Fibroblast of skin of left biceps (primary cell): ENCODE measurements around the gene OBSCN.

ENCODE experiments used
- DNase-seq, 2 experiments: peaks; one replicate each; pipeline ENCODE4 v3.0.0-alpha.2; 2013; ENCODE audit warnings: low read depth in 2 of 2

Gene OBSCN

DNA sequence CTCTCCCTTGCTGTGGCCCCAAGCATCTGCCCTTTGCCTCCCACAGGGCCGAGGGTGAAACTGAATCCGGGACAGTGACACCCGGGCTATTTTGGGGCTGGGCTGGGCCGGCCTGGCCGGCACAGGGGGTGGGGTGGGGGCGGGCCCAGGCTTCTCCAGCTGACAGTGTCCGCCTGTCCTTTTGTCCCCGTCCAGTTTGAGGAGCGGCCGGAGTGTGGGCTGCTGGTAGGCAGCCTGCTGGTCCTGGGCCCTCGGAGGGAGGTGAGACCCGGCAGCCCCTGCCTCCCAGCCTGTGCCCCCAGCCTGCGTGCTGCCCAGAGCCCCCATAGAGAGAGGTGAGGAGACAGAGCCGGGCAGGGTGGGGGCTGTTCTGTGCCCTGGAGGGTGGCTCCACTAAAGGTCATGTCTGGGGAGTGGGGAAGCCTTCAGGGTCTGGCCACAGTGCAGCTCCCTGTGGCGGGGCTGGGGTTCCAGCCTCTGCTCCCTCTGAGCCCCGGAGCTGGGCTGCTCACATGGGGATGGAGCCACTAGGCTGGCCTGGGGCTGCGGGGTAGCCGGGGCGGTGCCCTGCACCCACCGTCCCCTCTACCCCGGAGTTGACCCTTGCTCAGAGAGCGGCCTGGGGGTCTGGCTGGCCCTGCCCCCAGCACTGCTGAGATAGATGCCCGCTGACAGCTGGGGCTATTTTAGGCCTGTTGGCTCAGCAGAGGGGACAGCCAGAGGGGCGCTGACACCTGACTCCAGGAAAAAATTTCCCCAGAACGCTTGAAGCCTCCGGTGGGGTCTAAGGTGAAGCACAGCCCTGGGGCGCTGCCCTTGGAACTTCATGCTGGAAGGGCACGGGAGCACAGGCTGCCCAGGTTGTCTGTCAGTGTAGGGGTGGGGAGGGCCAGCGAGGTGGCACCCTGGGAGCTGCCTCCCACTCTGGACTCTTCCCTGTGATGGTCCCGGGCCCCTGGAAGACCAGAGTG, at the start of gene OBSCN:
Gene OBSCN, plus strand, starts transcription at position 194 of the 971 bp plus-strand sequence. CDS start 3,740 bp downstream, outside the sequence.
- DNase-seq, result no peak

DNA sequence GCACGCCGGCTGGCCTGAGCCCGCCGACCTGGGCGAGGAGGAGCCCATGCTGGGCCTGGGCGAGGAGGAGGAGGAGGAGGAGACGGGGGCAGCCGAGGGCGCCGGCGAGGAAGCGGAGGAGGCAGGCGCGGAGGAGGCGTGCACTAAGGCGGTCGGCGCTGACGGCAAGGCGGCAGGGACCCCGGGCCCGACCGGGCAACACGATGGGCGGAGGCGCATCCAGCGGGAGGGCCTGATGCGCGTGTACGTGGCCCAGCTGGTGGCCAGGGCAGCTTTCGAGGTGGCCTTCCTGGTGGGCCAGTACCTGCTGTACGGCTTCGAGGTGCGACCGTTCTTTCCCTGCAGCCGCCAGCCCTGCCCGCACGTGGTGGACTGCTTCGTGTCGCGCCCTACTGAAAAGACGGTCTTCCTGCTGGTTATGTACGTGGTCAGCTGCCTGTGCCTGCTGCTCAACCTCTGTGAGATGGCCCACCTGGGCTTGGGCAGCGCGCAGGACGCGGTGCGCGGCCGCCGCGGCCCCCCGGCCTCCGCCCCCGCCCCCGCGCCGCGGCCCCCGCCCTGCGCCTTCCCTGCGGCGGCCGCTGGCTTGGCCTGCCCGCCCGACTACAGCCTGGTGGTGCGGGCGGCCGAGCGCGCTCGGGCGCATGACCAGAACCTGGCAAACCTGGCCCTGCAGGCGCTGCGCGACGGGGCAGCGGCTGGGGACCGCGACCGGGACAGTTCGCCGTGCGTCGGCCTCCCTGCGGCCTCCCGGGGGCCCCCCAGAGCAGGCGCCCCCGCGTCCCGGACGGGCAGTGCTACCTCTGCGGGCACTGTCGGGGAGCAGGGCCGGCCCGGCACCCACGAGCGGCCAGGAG, 49.5 kb upstream of the OBSCN start:
- no peak for DNase-seq

DNA sequence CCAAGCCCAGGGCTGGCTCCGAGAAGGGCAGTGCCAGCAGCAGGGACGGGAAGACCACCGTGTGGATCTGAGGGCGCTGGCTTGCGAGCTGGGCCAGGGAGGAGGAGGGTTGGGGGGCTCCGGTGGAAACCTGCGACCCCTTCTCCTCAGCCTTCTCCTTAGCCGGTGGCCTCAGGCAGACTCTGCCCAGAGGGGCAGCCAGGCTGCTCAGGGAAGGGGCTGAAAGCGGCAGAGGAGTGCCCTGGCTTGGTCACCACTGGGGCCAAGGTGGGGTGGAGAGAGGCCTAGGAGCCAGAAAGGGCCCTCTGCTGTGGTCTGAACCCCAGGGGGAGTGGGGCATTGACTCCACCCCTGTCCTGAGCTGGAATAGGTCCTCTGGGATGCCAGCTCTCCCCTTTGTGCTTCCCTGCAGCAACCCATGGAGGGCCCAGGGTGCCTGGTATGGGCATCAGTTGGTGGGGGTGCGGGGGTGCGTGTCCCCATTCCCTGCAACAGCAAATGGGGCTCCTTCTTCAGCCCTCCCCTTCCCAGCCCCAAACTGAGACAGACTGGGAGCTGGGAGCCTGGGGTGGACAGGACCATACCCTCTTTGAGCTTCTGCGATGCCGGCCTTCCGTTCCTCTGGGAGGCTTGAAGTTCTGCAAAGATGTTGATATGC, 48.7 kb upstream of the OBSCN start:
- no peak for DNase-seq

DNA sequence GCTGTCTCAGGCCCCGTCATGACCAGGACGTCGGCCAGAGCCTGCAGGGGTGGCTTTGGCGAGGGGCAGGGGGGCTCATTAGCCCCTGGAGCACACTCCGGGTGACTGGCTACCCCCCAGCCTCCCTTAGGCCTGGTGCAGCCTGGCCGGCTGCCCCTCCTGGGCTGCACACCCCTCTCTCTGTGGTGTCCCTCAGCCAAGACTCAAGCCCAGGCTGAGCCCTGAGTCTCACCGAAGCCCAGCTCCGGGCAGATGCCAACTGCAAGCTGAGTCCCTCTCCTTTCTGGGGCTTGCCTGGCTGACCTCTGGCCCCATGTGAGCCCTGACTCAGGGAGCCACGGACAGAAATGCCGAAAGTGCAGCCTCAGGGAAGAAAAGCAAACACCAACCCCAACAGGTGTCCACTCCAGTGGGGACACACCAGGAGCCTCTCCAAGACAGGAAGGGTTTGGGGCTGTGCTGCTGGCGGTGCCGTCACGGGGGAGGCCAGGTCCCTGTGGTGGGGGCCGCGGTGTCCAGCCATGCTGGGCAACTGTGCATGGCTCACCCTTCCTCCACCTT, 47.6 kb upstream of the OBSCN start:
- no peak for DNase-seq

GRCh38 chr1:228161362-228161761, 46.5 kb upstream of the OBSCN start:
- no peak for DNase-seq

DNA sequence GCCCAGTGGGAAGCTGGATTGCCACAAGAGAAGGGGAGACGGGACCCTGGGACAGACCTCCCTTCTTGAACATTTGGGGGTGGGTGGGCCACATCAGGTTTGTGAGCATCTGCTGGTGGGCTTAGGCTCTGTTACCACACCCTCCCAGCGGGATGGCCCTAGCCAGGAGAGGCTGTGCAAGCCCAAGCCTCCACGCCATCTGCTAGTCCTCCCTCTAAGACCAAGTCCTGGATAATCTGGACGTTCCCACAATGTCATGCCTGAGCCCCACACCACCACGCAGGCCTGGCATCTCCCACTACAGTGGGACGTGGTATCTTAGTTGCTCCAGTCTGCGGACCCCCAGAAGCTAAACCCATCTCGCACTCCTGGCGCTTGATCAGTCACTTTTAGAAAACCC, 46.0 kb upstream of the OBSCN start:
- no peak for DNase-seq

DNA sequence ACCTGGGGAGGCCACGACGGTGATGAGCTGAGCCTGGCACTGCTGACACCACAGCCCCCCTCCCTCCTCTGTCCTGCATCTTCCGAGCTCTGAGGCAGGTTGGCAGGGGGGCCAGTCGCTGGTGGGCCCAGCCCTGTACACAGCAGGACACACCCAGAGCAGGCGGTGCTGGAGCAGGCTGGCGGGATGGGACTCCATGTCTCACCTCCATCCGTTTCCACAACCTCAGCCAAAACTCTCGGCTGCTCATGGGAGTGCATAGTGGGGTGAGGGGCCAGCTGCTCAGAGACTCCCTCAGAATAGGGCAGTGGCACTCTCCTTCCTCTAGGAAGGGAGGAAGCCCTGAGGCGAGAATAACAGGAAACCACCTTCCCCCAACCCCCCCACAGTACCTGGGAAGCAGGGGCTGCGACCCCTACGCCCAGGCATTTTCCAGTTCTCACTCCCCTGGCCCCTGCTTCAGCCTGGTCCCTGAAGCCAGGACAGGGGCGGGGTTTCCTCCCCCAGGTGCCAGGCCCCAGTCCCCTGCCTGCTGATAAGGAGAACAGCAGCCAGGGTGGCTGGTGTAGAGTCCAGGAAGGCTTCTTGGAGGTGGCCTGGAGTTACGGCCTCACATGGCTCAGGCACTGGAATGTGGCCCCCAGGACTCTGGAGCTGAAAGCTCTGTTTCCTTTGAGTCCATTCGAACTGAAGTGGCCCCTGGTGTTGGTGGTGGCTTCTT, 45.4 kb upstream of the OBSCN start:
- no peak for DNase-seq

GRCh38 chr1:228163007-228163753, 44.7 kb upstream of the OBSCN start:
- DNase-seq, result no peak

GRCh38 chr1:228163776-228164519, 43.9 kb upstream of the OBSCN start:
- DNase-seq, result no peak

DNA sequence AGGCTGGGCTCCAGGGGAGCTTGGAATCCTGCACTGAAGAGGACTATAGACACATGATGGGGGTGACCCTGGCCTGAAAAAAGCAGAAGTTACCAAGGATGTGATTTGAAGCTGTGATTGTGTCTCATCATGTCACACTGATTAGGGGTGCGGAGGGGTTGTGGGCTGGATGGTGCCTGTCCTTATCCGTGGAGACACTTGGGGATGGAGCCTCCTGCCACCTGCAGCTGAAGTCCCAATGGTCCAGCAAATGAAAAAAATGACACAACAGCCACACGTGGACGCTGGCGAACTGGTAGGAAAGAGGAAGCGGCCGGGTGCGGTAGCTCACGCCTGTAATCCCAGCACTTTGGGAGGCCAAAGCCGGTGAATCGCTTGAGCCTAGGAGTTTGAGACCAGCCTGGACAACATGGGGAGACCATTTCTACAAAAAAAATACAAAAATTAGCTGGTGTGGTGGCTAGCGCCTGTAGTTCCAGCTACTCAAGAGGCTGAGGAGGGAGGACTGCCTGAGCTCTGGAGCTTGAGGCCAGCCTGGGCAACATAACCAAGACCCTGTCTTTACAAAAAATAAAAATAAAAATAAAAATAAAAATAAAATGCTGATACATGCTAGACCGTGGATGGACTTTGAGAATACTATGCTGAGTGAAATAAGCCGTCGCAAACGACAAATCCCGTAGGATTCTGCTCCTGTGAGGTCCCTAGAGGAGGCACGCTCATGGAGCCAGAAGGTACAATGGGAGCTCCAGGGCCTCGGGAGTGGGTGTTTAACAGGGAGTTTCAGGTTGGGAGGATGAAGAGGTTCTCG, 43.1 kb upstream of the OBSCN start:
- DNase-seq, result no peak

DNA sequence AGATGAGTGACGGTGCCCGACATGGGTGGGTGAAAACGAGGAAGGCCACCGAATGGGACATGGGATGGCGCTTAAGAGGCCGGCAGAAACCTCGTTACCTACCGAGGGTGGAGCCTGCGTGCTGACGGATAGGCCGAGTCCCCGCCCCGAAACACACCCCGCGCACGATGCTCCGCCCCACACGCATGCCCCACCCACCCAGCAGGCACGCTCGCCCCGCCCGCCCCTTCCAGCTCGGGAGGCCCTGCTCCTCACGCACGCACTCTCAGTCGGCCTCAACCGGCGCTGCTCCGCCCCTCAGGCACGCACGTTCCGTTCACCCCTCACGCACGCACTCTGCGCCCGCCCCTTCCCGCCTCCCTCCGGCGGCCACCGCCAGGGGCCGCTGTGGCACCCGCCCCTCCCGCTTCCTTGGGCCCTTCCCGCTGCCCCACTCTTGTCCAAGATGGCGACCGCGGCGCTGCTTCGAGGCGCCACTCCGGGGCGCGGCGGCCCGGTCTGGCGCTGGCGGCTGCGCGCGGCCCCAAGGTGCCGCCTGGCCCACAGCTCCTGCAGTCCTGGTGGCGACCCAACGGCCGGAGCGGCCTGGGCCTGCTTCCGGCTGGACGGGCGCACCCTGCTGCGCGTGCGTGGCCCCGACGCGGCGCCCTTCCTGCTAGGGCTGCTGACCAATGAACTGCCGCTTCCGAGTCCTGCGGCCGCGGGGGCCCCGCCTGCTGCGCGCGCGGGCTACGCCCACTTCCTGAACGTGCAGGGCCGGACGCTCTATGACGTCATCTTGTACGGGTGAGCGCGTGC, 42.3 kb upstream of the OBSCN start, which contains the start of gene IBA57:
Gene IBA57, plus strand, starts transcription at position 433 of the 798 bp plus-strand sequence. Its CDS starts 13 bp downstream, at position 446.
- DNase-seq, result peak; percentile 96 to 97

DNA sequence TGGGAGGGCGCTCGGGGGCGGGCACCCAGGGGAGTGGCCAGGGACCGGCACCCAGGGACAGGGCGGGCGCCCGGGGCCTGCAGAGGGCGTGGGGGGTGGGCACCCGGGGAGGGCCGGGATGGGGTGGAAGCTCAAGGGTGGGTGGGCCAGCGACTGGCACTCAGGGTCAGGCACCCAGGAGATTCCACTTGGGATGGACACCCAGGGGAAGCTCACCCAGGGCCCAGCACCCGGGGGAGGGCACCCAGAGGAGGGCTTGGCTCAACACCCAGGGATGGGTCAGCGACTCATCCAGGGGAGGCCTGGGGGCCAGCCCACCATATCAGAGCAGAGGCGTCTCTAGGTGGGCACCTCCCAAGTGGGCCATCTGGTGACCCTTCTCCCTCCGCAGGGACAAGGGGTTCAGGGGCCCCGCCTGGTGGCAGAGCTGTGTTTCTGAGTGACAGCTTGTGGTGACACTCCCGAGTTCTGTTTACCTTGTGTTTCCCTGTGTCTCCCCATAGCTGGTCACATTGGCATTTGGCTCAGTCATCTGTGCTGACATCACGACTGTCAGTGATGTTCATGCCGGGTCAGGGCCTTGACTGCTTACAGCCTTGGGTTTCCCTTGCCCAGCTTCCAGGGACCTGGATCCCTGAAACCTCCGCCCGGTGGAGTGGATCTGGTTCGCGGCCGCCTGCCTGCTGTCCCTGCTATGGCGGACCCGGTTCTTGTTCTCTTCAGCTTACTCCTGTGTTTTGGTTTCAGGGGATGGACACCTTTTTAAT, 41.5 kb upstream of the OBSCN start:
- no peak for DNase-seq

- DNase-seq, result no peak
Measured at GRCh38 chr1:228168563-228169270, 39.1 kb upstream of the OBSCN start.

GRCh38 chr1:228169345-228169744, 38.5 kb upstream of the OBSCN start:
- no peak for DNase-seq

DNA sequence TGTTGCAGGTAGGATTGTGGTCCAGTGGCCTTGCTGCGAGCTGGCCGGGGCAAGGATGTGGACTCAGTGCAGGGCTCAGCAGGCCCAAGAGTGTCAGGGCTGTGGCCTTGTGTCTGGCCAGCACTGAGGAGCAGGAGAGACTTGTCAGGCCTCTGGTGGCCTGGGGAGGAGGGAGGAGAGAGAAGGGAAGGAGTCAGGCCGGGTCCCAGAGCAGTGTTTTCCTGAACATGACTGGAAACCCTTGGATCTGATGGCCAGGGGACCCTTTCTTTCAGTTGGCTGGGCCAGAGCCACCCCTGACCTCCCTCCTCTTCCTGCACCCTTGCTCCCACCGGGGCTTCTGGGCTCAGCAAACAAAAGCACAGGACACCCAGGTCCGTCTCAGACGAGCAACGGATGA, 37.2 kb upstream of the OBSCN start:
- DNase-seq, result no peak

DNA sequence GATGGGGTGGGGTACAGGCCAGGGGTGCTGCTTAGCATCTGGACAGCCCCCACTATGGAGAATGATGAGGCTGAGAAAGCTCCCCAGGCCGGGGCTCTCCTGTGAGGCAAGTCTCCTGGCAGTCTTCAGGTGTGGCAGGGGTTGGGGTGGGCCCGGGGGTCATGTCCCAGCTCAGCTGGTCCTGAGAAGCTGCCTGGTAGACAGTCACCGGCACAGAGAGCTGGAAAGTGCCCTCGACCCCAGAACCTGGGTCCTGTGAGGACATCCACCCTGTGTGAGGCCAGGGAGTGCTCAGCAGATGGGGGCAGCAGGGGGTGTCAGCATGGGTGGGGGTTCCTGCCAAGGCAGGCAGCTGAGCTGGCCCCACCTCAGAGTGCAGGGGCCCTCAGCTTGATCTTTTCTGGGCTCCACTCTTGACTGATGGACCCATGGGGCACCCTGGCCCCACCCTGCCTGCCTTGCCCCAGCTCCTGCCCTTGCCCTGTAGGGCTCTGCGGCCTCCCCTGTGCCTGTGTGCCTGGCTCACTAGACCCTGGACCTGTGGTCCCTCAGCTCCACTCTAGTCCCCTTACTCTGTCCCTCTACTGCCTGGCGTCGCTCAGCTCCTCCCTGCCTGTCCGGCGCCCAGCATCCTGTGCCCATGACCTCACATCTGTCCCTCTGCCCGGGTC, 36.5 kb upstream of the OBSCN start:
- no peak for DNase-seq
